CD14-positive monocyte (primary cell): ENCODE data around the gene XXYLT1. TPM values are rescaled to one million over a fixed set of nuclear protein-coding genes. Genes with fewer than 3 reads are reported as not detected.

ENCODE experiments used
- DNase-seq, 3 donors: peaks; one replicate each; pipeline ENCODE4 v3.0.0-alpha.2; 2011 to 2022
- H2AFZ ChIP-seq: 2 replicates; pipeline ENCODE4 v1.6.0; 2012; ENCODE audit warnings: mild to moderate bottlenecking, low read depth, low read length, inconsistent platforms; ENCODE audit not compliant: insufficient read depth, poor library complexity, severe bottlenecking
- H3K27ac ChIP-seq, 2 donors: 1 replicate in 1 of 2; 2 replicates in 1 of 2; pipeline ENCODE4 v1.5.1; 2012 to 2013; ENCODE audit warnings: low read length in 2 of 2, control low read depth in 1 of 2, inconsistent platforms in 1 of 2, low read depth in 1 of 2, mild to moderate bottlenecking in 1 of 2
- H3K27me3 ChIP-seq, 2 donors: one replicate each; pipeline versions ENCODE4 v1.6.0 to v1.6.1; 2011 to 2013; ENCODE audit warnings: low read length in 2 of 2; ENCODE audit not compliant: control insufficient read depth in 2 of 2, insufficient read depth in 2 of 2
- H3K36me3 ChIP-seq, 2 donors: replicated peaks in 1 of 2; 1 replicate in 1 of 2; 2 replicates in 1 of 2; pipeline versions ENCODE4 v1.5.1 to v1.6.1; 2012 to 2013; ENCODE audit warnings: low read length in 2 of 2, control low read depth in 1 of 2, inconsistent platforms in 1 of 2, mild to moderate bottlenecking in 1 of 2; ENCODE audit not compliant: insufficient read depth in 2 of 2, control insufficient read depth in 1 of 2
- H3K4me1 ChIP-seq, 2 donors: 1 replicate in 1 of 2; 2 replicates in 1 of 2; pipeline versions ENCODE4 v1.5.1 to v1.6.1; 2012 to 2013; ENCODE audit warnings: low read length in 2 of 2, control low read depth in 1 of 2, inconsistent platforms in 1 of 2, mild to moderate bottlenecking in 1 of 2, moderate library complexity in 1 of 2; ENCODE audit not compliant: insufficient read depth in 2 of 2, control insufficient read depth in 1 of 2
- H3K4me2 ChIP-seq: replicated peaks from 2 replicates; pipeline ENCODE3; 2012; ENCODE audit warnings: low read length, moderate library complexity, mild to moderate bottlenecking; ENCODE audit not compliant: poor library complexity, severe bottlenecking; ENCODE audit errors: extremely low read depth
- H3K4me3 ChIP-seq, 3 experiments: fragments of 200-600 bp in 1 of 3; sonication (generic) in 1 of 3; replicated peaks in 1 of 3; 1 replicate in 2 of 3; 2 replicates in 1 of 3; pipeline ENCODE4 v1.5.1; 2011 to 2013; ENCODE audit warnings: low read length in 3 of 3, mild to moderate bottlenecking in 3 of 3, control low read depth in 2 of 3, low read depth in 2 of 3, inconsistent platforms in 1 of 3, moderate library complexity in 1 of 3
- H3K79me2 ChIP-seq: 2 replicates; pipeline ENCODE4 v1.6.0; 2012; ENCODE audit warnings: mild to moderate bottlenecking, control low read depth, inconsistent platforms, low read length, moderate library complexity; ENCODE audit not compliant: insufficient read depth
- H3K9ac ChIP-seq: 2 replicates; pipeline ENCODE4 v1.6.0; 2017; ENCODE audit warnings: low read length, mild to moderate bottlenecking; ENCODE audit not compliant: insufficient read depth, poor library complexity, severe bottlenecking
- H3K9me3 ChIP-seq, 2 donors: replicated peaks in 1 of 2; 1 replicate in 1 of 2; 2 replicates in 1 of 2; pipeline versions ENCODE4 v1.5.1 to v1.6.1; 2012 to 2013; ENCODE audit warnings: low read length in 2 of 2, control low read depth in 1 of 2; ENCODE audit not compliant: control insufficient read depth in 1 of 2, insufficient read depth in 1 of 2
- H4K20me1 ChIP-seq: 2 replicates; pipeline ENCODE4 v1.6.0; 2012; ENCODE audit warnings: mild to moderate bottlenecking, low read length, control low read depth, moderate library complexity; ENCODE audit not compliant: insufficient read depth
- H3K27ac Mint-ChIP-seq, 7 donors: one replicate each; pipeline ENCODE4 v1.8.0; 2020; ENCODE audit warnings: mild to moderate bottlenecking in 7 of 7, mixed read lengths in 7 of 7, moderate library complexity in 6 of 7, inconsistent platforms in 2 of 7
- H3K27me3 Mint-ChIP-seq, 3 donors: one replicate each; pipeline ENCODE4 v1.8.0; 2021 to 2022; ENCODE audit warnings: low read depth in 3 of 3, mild to moderate bottlenecking in 3 of 3, mixed read lengths in 3 of 3, moderate library complexity in 3 of 3, inconsistent platforms in 1 of 3
- H3K36me3 Mint-ChIP-seq, 2 donors: one replicate each; pipeline ENCODE4 v1.8.0; 2020; ENCODE audit warnings: mixed read lengths in 2 of 2, inconsistent platforms in 1 of 2, mild to moderate bottlenecking in 1 of 2
- H3K4me1 Mint-ChIP-seq: one replicate; pipeline ENCODE4 v1.8.0; 2020; ENCODE audit warnings: mild to moderate bottlenecking, mixed read lengths
- H3K4me3 Mint-ChIP-seq, 2 donors: one replicate each; pipeline ENCODE4 v1.8.0; 2020; ENCODE audit warnings: mild to moderate bottlenecking in 2 of 2, mixed read lengths in 2 of 2, moderate library complexity in 1 of 2
- H3K9me3 Mint-ChIP-seq, 7 donors: one replicate each; pipeline ENCODE4 v1.8.0; 2020 to 2022; ENCODE audit warnings: mixed read lengths in 7 of 7, mild to moderate bottlenecking in 6 of 7, moderate library complexity in 6 of 7, inconsistent platforms in 2 of 7
- CTCF ChIP-seq: fragments of 200-600 bp; IDR thresholded peaks from one replicate; pipeline ENCODE4 v1.8.0; 2022; ENCODE audit warnings: antibody characterized with exemption, mild to moderate bottlenecking
- WGBS: methylation state at CpG from one replicate; pipeline ENCODE4 v1.1.5; 2013; ENCODE audit warnings: missing lambda C conversion rate; ENCODE audit not compliant: insufficient coverage; 5-methylcytosine and 5-hydroxymethylcytosine counted together
- intact Hi-C, 2 donors: fragments of 100-400 bp; cut with micrococcal nuclease; formaldehyde crosslinking; loops; one replicate each; pipeline versions ENCODE4 v1.15.0 to v1.15.1; 2023
- polyA plus RNA-seq, 3 donors: library from polyadenylated mRNA; depleted of rRNA in 1 of 3; unstranded in 2 of 3; stranded (reverse) in 1 of 3; fragments of 300-500 nt in 2 of 3; fragments of >200 nt in 1 of 3; fragmentation: Illumina TruSeq in 2 of 3; gene quantifications; 1 replicate in 2 of 3; 2 replicates in 1 of 3; pipeline ENCODE4 v1.2.3, GENCODE V29; 2012 to 2021

Gene XXYLT1
- polyA plus RNA-seq, 3 donors, result 11.8 to 13.5 (median 13.2) TPM

GRCh38 chr3:195140816-195141793, 129.9 kb downstream of the XXYLT1 start:
- Histone ChIP-seq H3K27ac (no peak overlapping the region), H3K27me3 (no peaks in the 10 kb centered on the region), H3K4me2 (no peak overlapping the region), H3K36me3 (peaks cover 0 to 12% of the 10 kb centered on the region in 2 donors), H3K9ac (no peak overlapping the region), H4K20me1 (peaks cover 5% of the 10 kb centered on the region), H3K9me3 (peaks cover 9 to 11% of the 10 kb centered on the region in 2 donors), H3K4me1 (peaks cover 5 to 13% of the 10 kb centered on the region in 2 donors), H3K4me3 (no peak overlapping the region), H2AFZ (no peak overlapping the region), H3K79me2 (no peaks in the 10 kb centered on the region)
- Mint-ChIP-seq H3K9me3 (peaks cover 8 to 13% (median 11%) of the 10 kb centered on the region in 7 donors), H3K27ac (no peak overlapping the region), H3K36me3 (peaks cover 20 to 23% of the 10 kb centered on the region in 2 donors), H3K4me3 (no peak overlapping the region), H3K27me3 (peaks cover 0 to 1% (median 1%) of the 10 kb centered on the region in 3 donors), H3K4me1 (peaks cover 17% of the 10 kb centered on the region)
- intact Hi-C loops, result no loop called here
- no peak for DNase-seq
- 90% methylated on average over 6 of the region's 12 CpGs for WGBS
- TF ChIP-seq CTCF, result no peak

- Histone ChIP-seq H3K9ac (no peak overlapping the region), H4K20me1 (peaks cover 5% of the 10 kb centered on the region), H3K9me3 (peaks cover 9 to 11% of the 10 kb centered on the region in 2 donors), H3K27ac (no peak overlapping the region), H3K4me2 (no peak overlapping the region), H3K27me3 (no peaks in the 10 kb centered on the region), H3K36me3 (peaks cover 0 to 12% of the 10 kb centered on the region in 2 donors), H3K79me2 (no peaks in the 10 kb centered on the region), H3K4me1 (peaks cover 5 to 18% of the 10 kb centered on the region in 2 donors), H2AFZ (no peak overlapping the region), H3K4me3 (no peak overlapping the region)
- Mint-ChIP-seq H3K9me3 (peaks cover 8 to 13% (median 11%) of the 10 kb centered on the region in 7 donors), H3K4me3 (no peak overlapping the region), H3K27ac (no peak overlapping the region), H3K27me3 (peaks cover 0 to 1% (median 0%) of the 10 kb centered on the region in 3 donors), H3K36me3 (peaks cover 22 to 25% of the 10 kb centered on the region in 2 donors), H3K4me1 (peaks cover 21% of the 10 kb centered on the region)
- intact Hi-C loops, result no loop called here
- WGBS, result no CpG with 5 or more reads among the region's 1 CpG
- DNase-seq, result no peak
- TF ChIP-seq CTCF, result no peak
Observed at GRCh38 chr3:195140410-195140809, 130.5 kb downstream of the XXYLT1 start.
